Body of pancreas (tissue), 4 donors: ENCODE results near the gene TMEM117.

ENCODE experiments used
- CTCF ChIP-seq, 7 experiments: fragments of 450-650 bp in 4 of 7; fragments of 200-600 bp in 3 of 7; sonication (generic) in 3 of 7; IDR thresholded peaks; one replicate each; pipeline ENCODE4 v1.5.1; 2016 to 2019; ENCODE audit warnings: antibody characterized with exemption in 7 of 7
- POLR2A ChIP-seq, 3 donors: fragments of 450-650 bp; IDR thresholded peaks; one replicate each; pipeline ENCODE4 v1.6.1; 2016; ENCODE audit warnings: antibody characterized with exemption in 3 of 3, mild to moderate bottlenecking in 2 of 3

- TF ChIP-seq CTCF (IDR thresholded peaks at IDR 0.05) (no peak), POLR2A (IDR thresholded peaks at IDR 0.05) (no peak)
Measured at GRCh38 chr12:43899574-43899973, 63.7 kb downstream of the TMEM117 start.
